Effector CD8-positive, alpha-beta T cell (primary cell): ENCODE data around the gene GDPD5.
A peak's percentile ranks its signal among the peaks of the same experiment; 100 is the strongest.

ENCODE experiments used
- DNase-seq: peaks from one replicate; lab custom pipeline; 2025; lab: John Stamatoyannopoulos, UW

Gene GDPD5

DNA sequence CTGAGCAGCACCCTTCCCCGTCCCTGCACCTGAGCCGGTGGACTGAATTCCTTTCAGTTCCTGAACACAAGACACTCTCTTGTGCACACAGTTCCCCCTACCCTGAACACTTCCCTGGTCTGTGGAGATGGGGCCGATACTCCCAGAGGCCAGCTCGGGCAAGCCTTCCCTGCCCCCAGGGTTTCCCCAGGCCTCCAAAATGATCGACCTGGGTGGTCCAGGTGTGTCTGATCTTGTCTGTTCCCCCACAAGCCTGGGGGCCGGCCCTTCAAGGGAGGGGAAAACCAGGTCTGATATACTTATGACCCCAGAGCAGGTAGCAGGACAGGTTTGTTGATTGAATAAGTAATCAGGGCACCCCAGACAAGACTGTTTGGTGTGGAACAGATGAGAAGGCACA is 52.1 kb downstream of the GDPD5 start:
- DNase-seq, result no peak

DNA sequence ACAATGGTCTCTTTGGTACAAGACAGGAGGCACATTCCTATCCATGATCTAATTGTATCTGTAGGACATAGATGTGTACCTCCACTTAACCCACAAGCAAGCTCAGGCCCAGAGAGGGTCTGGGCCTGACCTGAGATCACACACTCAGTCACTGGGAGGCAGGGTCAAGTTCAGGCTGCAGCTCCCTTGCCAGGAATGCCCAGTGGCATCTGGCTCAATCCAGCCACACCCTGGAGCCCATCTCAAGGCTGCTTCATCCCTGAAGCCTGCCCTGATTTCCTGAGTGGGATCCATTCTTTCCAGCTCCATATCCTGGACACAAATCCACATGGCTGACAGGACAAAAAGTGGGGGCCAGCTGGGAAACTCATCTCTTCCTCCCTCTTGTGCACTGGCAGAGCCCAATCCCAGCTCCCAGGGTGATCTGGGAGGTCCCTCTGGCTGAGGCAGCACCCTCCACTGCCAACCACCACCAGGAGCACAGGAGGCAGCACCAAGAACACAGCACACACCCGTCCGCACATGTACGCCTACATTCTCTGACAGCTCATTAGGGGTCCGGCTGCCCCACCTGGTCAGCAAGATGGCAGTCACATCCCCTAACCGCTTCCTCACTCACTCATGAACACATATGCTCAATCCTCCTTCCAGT is 53.5 kb downstream of the GDPD5 start:
- no peak for DNase-seq

DNA sequence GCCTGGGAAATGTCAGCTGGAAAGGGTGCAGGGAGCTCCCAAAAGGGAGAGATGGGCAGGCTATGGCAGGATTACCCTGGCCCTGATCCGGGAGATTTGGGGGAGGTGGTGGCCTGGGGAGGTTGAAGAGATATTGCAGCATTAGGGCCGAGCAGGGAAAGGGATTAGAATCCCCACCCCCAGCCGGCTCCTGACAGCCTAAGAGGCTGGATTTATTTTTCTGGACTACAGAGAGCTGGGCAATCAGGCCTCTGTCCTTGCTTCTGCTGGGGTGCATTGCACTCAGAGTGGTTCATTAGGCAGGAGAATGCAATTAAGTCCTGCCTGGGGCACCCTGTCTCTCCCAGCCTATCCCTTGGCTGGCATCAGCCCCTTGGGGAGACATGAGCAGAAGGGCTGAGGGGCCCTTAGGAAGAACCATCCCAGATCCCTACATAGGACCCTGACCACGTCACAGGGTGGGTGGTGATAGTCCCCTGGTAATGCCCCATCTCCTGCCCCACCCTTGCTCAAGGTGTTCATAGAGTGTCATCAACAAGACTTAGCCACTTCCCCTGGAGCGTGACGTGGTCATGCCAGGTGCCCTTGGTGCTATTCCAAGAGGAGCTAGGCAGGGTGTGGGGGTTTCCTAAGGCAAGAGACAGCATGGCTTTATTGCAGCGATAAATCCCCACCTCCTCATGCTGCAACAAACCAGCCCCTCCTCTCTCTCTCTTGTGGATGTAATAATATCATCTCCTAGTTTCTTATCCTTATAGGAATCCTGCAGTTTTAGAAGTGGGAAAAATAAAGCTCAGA is 54.4 kb downstream of the GDPD5 start:
- DNase-seq, result no peak

DNA sequence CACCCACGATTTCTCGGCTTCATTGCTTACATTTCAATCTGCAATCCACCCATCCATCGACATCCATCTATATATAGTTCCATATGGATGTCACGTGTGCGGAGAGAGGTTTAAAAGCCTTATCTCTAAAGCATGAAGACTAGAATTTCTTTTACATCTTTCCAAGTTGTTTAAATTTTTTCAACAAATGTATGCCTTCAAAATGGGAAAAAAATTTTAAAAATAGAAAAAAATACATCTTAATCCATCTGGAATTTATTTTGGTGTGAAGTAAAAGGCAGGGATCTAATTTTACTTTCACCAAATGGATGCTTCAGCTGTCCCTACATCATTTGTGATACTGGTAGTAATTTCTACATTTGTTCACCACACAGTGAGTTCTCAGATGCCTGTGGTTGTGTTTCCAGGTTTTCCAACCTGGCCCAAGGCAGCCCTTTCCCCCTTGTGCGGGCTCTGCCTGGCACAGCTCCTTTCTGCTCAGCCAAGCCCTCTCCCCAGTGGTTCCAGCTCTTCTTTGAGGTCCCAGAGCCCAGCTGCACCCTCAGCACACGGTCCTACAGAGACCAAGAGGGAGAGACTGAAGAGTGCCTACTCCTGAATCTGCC is 55.2 kb downstream of the GDPD5 start:
- DNase-seq, result no peak

DNA sequence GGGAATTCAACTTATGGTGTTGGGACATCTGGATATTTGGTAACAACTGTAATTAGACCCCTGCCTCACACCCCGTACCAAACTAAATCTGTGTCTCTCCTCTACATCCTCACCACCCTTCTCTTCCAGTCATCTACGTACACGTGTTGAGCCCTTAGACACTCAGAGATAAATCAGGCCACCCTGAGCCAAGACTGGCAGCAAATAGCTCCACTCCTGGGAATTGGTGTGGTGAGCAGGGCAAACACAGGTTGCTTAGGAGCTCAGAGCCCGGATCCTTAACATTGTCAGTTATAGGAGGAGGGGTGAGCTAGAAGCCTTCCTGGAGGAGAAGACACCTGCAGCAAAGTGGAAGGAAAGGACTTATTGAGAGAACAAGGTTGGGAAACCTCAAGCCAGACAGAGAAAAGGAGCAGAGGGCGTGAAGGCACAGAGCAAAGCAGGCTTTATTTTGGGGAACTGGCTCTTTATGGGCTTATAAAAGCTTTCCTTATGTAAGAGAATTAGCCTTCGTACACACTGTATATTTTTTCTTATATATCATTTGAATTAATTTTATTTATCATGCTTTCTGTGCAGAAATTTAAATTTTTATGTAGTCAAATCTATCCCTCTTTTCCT is 55.8 kb downstream of the GDPD5 start:
- no peak for DNase-seq

DNA sequence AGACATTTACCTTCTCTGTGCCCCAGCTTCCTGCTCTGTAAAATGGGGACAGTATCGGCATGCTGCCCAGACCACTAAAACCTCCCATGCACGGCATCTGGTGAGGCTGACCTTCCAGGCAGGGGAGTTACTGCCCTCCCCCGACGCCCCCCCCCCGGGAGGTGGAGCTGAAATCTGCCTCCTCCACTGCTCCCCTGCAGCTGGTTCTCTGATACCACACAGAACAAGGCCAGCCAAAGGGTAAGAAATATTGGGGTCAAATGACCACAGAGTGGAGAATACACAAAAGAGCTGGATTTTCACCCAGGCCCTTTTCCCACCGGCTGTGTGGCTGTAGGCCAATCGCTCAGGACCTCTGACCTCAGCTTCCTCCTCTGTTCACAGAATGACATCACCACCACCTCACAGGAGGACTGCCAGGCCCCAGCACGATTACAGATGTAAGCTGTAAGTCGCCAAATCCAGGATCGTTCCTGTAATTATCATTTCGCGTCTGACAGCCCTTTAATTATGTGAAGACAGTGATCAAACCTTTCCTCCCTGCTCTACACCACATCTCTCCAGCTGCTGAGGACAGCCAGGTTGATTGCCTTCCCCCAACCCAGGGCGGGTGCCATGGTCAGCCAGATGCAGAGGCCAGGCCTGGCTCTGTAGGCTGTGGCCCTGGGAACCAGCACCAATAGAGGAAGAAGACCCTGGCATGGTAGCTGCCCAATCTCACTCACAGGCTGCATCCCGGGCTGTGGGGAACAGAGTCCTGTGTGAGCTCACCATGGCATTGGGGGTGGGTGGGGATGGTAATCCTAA is 57.0 kb downstream of the GDPD5 start:
- DNase-seq, result no peak

DNA sequence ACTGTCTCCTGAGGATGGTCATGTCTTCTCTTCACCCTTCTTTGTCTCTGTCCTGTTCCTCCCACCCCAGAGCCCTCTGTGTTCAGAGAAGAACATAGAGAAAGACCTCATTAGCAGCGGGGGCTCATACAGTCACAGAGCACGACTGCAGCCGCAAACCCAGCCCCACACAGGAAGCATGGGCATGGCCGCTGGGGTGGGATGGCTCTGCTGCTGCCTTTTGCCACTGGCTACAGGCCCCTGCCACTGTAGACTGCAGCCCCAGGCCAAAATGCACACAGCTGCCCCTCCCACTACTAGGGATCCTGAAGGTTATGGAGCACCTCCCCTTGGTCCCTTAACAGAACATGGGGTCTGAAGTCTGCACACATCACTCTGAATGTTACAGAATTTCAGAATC is 57.9 kb downstream of the GDPD5 start:
- DNase-seq, result no peak

DNA sequence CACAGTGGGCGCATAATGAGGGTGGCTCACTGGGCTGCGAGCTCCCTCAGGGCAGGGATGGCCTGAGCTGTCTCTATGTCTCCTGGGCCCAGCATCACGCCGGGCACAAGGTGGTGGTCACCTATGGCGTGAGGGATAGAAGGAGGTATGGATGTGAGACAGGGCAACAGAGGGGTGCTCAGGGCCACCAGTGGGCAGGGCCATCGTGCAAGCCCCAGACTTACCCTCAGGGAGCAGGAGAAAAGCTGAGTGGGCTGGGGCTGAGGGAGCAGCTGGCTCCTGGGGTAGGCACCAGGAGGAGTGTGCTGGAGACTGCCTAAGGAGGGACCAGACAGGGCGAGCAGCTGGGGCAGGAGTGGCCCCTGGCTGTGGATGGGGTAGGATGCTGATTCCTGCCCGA is 58.4 kb downstream of the GDPD5 start:
- no peak for DNase-seq

DNA sequence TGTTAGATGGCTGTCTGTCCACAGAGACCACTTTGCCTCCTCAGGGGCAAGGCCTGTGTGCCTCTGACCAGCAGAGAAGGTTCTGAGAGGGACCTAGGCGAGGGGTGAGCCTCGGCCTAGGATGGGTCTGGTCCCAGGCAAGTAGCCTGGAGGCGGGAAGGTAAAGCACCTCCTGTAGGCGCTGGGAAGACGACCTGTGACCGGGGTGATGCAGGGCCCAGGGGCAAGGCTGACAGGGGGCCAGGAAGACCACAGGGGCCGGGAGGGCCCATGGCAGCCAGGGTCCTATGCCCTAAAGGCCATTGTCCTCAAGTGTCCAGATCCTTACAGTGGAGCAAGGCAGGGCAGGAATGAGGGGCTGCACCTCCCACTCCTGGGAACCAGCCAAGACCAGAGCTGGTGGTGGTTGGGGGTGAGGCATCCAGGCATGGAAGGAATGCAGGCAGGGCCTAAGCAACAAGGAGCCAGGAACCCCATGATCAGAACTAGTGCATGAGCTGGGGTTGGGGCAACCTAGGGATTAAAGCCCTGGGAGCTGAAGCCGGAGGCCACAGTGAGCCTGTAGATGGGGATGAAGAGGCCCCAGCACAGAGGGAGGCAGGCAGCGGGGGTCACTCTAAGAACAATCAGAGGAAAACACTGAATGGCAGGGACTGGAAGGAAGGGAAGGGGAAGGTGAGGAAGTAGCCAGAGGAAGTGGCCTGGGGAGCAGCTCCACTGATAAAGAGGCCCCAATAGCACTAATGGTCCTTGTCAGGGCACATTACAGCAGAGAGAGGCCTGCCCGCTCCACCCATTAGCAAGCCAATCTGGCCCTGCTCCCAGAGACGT is 59.8 kb downstream of the GDPD5 start:
- DNase-seq, result no peak

DNA sequence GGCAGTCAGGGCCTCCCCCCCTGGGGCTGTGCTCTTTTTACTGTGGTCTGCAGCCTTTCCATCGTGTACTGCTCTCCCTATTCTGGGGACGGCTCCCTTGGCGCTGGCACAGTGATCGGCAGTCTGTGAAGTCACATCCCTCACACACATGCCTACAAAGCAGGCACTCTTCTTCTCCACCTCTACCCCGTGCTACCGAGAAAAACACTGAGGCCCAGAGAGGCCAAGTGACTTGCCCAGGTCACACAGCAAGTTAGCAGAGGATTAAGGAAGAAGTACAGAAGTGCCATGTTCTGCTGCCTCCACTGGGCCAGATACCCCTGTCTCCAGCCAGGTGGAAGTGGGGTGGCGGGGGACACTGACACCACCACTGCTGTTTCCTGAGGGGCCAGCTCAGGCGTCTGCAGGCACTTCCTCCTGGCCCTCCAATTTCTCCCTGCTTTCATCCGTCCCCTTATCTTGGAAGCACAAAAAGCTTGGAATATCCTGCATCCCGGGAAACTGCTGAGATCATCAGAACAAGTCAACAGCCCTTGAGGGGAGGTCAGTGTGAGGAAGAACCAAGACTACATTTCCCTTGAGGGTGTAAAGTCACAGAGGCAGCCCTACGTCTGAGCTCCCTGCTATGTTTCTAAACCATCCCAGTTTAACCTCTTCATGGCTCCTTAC is 62.5 kb downstream of the GDPD5 start:
- no peak for DNase-seq

DNA sequence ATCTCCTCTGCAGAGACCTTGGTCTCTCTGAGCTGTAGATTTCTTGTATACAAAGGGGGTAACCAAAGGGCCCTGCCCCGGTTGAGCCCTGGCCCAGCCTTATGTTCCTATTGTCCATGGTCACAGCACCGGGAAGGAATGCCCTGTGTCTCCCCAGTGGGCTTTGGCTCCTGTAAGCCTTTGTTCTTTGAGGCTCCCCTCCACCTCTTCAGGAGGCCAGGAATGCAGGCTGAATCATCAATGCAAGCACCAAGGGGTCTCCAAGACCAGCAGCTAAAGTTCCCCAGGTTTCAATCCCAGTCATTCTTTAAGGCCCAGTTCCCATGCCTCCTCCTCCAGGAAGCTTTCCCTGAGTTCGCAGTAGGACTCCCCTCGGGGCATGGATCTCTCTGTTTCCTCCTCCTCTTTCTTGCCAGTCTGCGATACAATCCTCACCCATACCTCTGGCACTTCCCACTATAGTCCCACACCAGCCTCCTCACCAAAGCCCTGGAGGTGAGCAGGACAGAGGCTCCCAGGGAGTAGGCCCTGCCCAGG is 63.6 kb downstream of the GDPD5 start:
- no peak for DNase-seq

DNA sequence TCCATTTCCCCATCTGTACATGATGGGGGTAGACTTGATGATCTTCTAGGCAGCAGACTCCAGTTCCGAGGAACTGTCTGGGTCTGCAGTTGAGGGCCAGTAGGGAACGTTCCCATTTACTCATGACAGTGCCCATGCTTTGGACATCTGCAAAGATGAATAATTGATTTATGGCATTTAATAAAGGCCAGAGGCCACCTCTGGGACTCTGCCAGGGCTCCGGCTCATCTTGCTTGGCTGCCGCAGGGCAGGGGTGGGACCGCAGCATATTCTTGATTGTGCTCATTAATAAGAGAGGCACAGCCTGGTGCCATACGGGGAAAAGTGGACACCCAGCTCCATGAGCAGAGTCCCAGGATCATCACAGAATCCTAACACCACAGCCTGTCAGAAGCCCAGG is 64.6 kb downstream of the GDPD5 start:
- no peak for DNase-seq

DNA sequence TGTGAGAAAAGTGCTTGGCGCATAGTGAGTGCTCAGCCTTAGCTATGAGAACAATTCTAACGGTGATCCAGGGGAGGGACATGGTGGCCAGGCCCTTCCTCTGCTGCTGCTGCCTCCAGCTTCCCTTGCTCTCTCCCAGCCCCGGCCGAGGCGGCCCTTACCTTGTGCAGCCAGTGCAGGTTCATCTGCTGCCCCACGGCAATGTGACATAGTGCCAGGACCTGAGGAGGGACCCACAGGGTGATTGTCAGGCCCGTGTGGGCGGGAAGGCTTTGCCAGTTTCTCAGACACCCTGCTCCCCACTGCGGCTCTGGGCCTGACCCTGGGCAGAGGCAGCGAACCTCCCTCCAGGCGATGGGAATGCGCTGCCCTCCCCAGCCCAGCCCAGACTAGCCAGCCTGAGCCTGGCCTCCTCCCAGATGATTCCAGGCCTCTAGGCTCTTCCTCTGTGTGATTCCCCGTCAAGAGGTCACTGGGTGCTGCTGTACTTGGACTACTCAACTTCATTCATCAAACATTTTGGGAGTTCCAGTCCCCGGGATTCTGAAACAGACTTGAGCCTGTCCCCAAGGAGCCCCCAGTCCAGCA is 69.1 kb downstream of the GDPD5 start:
- DNase-seq, result no peak

DNA sequence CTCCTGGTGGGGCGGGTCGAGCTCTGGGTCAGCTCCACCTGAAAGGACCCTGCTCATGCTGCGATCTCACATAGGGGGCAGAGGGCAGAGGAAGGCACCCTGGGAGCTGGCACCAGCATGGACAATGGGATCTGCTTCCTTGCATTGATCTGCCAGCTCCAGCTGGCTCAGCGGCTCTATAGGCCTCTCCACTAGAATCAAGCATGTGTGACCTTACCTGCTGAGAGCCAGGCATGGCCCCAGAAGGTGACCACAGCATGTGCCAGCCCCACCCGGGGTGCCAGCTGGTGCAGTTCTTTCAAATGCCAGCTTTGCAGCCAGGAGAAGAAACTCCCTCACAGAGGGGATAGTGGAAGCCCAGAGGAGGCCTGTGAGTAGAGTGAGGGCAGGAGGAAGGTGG is 70.8 kb downstream of the GDPD5 start:
- no peak for DNase-seq

DNA sequence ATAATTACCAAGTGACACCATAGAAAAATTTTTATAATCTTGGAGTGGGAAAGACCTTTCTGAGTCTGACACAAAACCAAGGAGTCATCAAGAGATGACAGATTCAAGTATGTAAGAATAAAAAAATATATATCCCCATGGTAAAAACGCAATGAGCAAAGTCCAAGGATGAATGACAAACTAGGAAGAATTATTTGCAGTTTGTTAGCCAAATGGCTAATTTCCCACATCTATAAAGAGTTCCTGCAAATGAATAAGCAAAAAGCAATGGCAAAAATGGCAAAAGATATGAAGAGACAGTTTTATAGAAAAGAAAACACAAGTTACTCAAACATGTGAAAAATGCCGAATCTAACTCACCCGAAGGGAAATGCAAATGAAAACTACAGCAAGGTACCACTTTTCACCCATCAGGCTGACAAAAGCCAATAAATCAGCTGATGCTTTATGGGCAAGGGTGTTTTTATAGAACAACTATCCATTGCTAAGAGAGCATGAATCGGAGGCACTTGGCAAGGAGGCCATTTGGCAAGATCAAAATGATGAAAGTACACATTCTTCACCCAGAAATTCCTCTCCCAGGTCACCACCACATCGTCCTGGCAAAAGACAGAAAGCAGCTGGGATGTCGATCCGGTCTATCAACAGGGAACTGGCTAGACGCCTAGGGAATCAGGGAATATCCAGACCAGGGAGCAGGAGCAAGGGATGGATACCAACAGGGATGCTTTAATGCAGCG is 71.7 kb downstream of the GDPD5 start:
- DNase-seq, result no peak

DNA sequence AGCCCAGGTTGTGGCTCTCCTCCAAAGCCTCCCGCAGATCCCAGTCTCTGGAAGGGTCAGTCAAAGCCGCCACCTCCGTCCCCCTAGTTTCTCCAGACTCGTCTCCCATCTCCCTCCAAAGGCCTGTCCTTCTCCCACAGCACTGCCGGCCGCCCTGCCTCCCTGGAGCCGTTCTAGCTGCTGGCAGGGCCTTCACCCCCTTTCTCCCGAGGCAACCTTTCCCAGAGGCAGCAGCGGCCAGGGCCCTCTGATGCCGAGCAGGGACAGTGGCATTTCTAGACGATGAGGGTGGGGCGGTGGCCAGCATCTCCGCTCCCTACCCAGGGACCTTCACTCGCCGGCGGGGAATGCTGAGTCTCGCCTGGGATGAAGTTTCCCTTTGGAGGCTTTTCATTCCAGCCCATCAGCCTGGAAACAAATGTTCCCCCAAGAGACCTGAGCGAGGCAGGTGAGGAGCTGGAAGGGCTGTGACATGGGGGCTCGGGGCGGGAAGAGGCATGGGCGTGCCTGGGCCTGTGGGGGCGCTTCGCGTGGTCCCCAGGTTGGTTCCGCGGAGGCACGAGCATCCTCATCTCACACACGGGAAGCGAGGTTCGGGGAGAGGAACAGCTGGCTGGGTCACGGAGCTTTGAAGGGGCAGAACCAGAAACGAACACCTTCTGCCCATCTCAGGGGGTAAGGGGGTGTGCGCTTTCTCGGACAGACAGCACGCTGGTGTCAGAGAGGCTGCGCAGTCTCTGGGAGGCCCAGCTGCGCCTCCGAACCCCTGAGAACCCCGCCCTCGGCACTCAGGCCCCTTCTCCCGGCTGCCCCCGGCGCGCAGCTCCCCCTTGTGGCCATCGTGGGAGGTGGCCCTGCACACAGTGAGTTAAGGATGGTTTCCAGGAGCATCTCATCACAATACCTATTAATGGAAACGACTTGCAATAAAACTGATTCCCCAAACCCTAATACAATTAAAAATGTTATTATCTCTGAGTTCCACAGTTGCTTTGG is 74.6 kb downstream of the GDPD5 start:
- peak; percentile 7 for DNase-seq

DNA sequence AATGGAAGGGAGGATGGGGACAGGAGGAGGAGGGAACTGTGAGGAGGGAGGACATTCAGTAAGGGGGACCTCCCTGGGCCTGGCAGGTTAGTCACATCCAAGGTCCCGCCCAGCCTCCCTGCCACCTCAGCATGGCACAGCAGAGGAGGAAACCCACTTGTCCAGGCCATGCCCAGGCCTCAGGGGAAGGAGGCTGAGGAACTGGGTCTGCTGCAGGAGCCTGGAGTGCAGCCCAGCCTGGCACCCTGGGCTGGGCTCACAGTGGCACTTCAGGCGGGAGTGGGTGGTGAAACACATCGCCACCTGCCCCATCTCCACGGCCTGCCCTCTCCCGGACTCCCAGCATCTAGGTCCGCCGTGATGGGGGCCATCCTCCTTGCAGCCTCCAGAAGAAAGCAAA is 75.5 kb downstream of the GDPD5 start:
- no peak for DNase-seq

DNA sequence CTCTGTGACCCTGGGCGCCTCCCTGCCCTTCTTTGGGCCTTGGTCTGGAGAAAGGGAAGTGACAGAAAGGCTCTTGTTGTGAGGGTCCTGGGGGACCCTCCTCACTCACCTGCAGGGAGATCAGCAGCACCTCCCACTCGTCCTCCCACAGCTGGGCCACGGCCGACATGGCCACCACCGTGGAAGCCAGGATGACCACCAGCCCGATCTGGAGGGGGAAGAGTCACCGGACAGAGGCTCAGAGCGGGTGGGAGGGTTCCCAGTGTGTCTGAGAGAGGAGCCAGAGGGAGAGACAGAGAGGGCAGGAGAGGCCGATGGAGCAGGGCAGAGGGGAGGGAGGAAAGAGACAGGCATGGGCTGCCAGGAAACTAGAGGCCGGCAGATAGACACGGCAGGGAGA is 76.0 kb downstream of the GDPD5 start:
- no peak for DNase-seq
